Stomach (tissue), 4 donors: ENCODE measurements around the gene SKI.

ENCODE experiments used
- EP300 ChIP-seq: sonication (generic); formaldehyde crosslinking; IDR thresholded peaks from one replicate; pipeline ENCODE4 v1.6.1; 2017; ENCODE audit warnings: antibody characterized with exemption
- POLR2A ChIP-seq, 4 donors: fragments of 450-650 bp; IDR thresholded peaks; one replicate each; pipeline ENCODE4 v1.6.1; 2016; ENCODE audit warnings: antibody characterized with exemption in 4 of 4, control low read depth in 2 of 4, mild to moderate bottlenecking in 1 of 4, moderate library complexity in 1 of 4
- POLR2AphosphoS5 ChIP-seq, 3 donors: sonication (generic); formaldehyde crosslinking; IDR thresholded peaks; one replicate each; pipeline ENCODE4 v1.6.1; 2016; ENCODE audit warnings: antibody characterized with exemption in 3 of 3
- TF ChIP-seq, protein P1 (sequence below), 7 experiments: fragments of 450-650 bp in 4 of 7; fragments of 200-600 bp in 3 of 7; sonication (generic) in 3 of 7; IDR thresholded peaks; one replicate each; pipeline ENCODE4 v1.5.1; 2016 to 2019; ENCODE audit warnings: antibody characterized with exemption in 7 of 7, control low read depth in 2 of 7, mild to moderate bottlenecking in 1 of 7

DNA sequence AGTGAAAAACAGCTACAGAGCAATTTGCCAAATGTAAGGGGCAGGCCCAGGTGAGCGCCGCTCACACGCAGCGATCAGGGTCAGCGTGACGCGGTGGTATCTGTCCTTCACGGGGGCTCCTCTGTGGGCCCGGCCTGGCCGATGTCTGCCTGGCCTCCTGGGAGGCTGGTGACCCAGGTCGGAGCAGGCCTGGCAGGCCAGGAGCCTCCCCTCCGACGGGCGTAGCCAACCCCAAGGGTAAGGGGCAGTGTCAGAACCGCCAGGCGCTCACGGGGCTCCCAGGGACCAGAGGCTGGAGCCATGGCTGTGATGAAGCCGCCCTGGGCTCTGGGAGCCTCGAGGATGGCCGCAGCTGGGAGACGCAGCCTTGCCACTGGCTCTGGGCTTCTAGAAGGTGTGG, 91.2 kb downstream of the SKI start:
- TF ChIP-seq, protein P1, sequence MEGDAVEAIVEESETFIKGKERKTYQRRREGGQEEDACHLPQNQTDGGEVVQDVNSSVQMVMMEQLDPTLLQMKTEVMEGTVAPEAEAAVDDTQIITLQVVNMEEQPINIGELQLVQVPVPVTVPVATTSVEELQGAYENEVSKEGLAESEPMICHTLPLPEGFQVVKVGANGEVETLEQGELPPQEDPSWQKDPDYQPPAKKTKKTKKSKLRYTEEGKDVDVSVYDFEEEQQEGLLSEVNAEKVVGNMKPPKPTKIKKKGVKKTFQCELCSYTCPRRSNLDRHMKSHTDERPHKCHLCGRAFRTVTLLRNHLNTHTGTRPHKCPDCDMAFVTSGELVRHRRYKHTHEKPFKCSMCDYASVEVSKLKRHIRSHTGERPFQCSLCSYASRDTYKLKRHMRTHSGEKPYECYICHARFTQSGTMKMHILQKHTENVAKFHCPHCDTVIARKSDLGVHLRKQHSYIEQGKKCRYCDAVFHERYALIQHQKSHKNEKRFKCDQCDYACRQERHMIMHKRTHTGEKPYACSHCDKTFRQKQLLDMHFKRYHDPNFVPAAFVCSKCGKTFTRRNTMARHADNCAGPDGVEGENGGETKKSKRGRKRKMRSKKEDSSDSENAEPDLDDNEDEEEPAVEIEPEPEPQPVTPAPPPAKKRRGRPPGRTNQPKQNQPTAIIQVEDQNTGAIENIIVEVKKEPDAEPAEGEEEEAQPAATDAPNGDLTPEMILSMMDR (IDR thresholded peaks at IDR 0.05), result no peak
- no peak for TF ChIP-seq POLR2A (IDR thresholded peaks at IDR 0.05)
- no peak for TF ChIP-seq EP300
- no peak for TF ChIP-seq POLR2AphosphoS5 (IDR thresholded peaks at IDR 0.05)
